GM13976 (cell line): ENCODE measurements around the gene SEPTIN5.

Source experiments
- DNase-seq: peaks from one replicate; pipeline ENCODE4 v3.0.0; 2012; ENCODE audit warnings: low spot score
- in situ Hi-C: fragments of 300-500 bp; cut with MboI; formaldehyde crosslinking; loops from one replicate; pipeline ENCODE4 v1.12.0; 2022; ENCODE audit warnings: low sequenced_read_pairs, mixed read lengths, inconsistent platforms; ENCODE audit not compliant: unreplicated experiment
- TF ChIP-seq, protein P1 (sequence below): IDR thresholded peaks from 2 replicates; pipeline ENCODE4 v1.5.1; 2012; ENCODE audit warnings: borderline replicate concordance, mild to moderate bottlenecking; ENCODE audit not compliant: insufficient read depth; ENCODE audit errors: extremely low read depth, missing control alignments, control extremely low read depth

The SEPTIN5 gene

DNA sequence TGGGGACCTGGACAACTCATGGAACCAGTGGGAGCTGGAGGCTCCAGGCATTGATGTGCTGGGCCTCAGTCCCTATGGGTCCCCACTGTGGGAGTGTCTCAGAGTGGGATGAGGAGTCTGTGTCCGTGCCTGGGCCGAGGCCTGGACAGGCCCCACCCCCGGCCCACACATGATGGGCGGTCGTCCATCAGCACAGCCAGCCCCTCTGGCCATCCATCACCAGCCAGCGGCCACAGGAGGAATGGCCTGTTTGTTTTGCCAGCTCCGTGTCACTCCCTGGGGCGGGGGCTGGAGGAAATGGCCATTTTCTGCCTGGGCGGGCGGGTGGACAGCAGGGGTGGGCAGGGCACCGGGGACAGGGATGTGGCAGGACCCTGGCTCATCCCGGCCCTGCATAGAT, 33.2 kb downstream of the SEPTIN5 start:
- TF ChIP-seq, protein P1, sequence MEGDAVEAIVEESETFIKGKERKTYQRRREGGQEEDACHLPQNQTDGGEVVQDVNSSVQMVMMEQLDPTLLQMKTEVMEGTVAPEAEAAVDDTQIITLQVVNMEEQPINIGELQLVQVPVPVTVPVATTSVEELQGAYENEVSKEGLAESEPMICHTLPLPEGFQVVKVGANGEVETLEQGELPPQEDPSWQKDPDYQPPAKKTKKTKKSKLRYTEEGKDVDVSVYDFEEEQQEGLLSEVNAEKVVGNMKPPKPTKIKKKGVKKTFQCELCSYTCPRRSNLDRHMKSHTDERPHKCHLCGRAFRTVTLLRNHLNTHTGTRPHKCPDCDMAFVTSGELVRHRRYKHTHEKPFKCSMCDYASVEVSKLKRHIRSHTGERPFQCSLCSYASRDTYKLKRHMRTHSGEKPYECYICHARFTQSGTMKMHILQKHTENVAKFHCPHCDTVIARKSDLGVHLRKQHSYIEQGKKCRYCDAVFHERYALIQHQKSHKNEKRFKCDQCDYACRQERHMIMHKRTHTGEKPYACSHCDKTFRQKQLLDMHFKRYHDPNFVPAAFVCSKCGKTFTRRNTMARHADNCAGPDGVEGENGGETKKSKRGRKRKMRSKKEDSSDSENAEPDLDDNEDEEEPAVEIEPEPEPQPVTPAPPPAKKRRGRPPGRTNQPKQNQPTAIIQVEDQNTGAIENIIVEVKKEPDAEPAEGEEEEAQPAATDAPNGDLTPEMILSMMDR, result no peak
- in situ Hi-C loops, result no loop called here
- no peak for DNase-seq

DNA sequence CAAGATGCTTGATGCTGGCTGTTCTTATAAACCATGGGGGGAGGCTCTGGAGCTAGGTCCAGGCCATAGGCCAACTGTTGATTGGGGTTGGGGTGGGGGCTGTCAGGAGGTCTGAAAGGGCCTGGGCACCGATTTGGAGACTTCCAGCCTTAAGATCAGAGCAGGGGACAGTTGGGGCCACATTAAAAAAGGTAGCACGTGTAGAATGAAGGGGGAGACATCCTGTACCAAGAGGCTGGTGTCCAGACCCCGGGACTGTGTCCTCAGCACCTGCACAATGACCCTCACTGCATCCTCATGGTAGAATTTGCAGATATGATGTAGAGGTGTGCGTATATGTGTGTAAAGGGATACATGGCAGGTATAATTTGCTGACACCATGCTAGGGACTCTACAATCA, 33.8 kb downstream of the SEPTIN5 start:
- in situ Hi-C loops, result no loop called here
- no peak for DNase-seq
- TF ChIP-seq, protein P1, result no peak

DNA sequence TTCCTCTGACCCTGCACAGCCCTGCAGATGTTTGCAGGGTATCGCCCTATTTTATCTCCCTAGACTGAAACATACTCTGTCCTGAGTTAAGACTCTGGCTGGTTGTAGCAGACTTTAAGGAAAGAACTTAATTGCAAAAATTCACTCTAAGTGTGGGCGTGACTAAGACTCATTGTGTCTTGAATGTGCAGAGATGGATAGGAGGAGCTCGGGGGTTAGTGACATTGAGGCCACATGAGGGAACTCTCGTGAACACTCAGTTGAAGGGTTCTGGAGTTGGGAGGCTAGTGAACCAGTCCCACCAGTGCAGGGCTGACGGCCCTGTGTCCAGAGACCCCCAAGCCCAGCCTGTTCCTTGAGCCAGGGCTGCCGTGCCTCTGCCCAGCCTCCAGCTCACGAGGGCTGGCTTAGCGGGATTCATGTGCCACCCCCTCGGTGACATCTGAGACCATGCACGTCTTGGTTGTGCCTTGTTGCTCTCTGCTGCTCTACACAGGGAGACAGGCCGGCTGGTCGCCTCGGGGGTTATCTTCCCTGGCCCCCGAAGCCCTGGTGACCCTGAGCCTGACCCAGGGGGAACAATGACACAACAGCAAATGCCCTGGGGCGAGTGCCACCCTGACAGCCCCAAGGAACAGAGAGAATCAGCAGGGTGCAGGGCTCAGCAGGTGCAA, 34.8 kb downstream of the SEPTIN5 start:
- TF ChIP-seq, protein P1, result no peak
- DNase-seq, result no peak
- in situ Hi-C loops, result no loop called here

DNA sequence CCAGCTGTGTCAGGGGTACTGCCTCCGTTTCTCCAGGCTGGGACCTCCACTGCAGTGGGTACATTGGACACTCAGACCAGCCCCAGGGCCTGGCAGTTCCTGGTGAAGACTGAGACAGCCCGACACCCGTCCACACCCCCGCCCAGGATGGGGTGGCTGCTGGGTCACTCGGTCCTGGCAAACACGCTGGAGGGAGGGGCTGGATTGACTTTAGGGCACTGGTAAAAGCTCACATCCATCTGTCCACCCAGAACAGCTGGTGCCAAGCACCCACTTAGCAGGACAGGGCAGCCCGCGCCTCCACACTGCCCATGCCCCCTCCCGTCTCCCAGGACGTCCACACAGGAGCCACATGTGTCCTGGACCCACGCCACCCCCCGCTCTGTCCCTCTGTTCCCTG, 35.6 kb downstream of the SEPTIN5 start:
- TF ChIP-seq, protein P1, result no peak
- in situ Hi-C loops, result no loop called here
- no peak for DNase-seq

DNA sequence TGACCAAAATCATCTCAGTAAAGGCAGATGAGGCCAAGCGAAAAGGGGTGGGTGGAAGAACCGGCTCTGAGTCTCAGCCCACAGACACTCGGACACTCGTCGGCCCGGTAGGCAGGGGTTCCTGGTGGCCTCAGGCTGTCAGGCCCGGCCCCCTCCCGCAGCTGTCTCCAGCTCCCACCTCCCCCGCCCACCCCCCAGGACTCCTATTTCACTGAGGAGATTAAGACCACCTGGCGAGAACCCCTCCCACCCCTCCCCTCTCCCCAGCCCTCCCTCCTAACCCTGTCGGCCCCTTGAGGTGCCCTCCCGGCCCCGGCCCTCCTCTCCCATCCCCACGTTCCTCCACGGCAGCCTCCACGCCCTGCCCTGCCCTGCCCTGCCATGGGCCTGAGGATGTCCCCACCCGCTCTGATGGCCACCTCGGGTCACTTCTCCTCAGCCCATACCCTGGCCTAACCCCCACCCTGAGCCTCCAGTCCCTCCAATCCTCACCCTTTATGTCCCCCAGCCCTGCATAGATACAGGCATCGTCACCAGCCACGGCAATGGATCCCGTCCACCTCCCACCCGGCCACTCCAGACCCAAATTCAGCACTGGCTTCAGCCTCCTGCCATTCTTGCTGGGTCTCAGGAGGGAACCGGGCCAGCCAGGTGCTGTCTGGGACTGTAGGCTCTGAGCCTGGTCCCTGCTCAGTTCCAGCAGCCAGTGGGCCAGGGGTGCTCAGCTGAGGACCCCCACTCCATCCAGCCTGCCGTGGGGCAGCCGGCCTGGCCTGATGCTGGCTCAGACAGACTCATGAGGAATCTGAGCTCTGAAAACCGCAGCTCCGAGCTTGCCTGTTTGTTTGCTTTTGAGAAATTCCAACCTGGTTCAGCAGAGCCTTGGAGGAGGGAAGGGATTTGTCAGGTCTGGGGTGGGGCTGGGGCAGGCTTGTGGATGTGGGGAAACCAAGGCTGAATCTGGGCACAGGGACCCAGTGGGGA, 36.5 kb downstream of the SEPTIN5 start:
- TF ChIP-seq, protein P1, result no peak
- DNase-seq, result no peak
- in situ Hi-C loops, result no loop called here

DNA sequence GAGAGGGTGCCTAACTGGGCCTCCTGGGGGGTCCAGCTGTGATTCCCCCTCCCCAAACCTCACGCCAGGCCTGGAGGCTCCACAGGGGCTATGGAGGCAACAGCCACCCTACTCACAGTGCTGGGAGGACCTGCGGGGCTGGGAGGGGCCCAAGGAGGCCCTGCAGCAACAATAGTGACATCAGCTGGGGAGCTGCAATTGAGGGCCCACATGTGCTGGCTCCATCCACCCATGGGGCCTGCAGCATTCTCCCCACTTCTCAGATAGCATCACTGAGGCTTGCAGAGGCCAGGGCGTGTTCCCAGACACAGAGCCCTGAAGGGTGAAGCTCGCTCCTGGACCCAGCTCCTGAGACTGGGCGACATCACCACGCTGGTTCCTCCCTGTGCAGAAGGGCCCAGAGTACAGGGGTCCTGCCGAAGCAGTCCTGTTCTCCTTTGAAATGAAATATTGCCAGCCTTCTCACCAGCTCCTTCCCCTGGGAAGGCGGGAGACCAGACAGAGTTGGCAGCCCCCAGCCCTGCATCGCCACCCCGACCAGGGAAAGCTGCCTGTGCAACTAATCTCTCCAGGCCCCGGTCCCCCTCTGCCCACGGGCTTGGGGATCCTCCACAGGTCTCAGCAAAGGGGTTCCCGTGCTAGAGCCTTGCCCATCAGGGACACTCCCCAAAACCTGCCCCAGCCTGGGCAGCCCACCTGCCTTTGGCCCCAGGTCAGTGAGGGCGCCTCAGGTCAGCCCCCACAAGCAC, 37.4 kb downstream of the SEPTIN5 start:
- no peak for DNase-seq
- TF ChIP-seq, protein P1, result no peak
- in situ Hi-C loops, result no loop called here
